ENCODE measurements around the gene LDB2. TPM values are rescaled to one million over a fixed set of nuclear protein-coding genes. Genes with fewer than 3 reads are reported as not detected.

LDB2 gene
- total and polyA plus RNA-seq, 2 of the 8 experiments (the other 6 are each of a cell fraction or from before 2014, with no cell fraction given): 57.0 to 140 TPM

GRCh38 chr4:16728111-16728510, 170.3 kb downstream of the LDB2 start:
- no peak overlapping the region for H2BK120ac ChIP-seq (replicated peaks; ENCODE audit: low read depth, low read length)
- DNase-seq (ENCODE audit: low read depth in 1 of 2, low spot score in 2 of 2) (no peak), FAIRE-seq (no peak)
- no peak overlapping the region for H4K5ac ChIP-seq (ENCODE audit: insufficient read length, low read depth, low read length)
- no peak overlapping the region for H4K91ac ChIP-seq (replicated peaks; ENCODE audit: insufficient read length, low read length)
- no peak overlapping the region for H2BK20ac ChIP-seq (ENCODE audit: low read length)
- CTCF ChIA-PET (ENCODE audit: partially characterized antibody): interaction anchor here (1.2 kb wide), 1 partner anchor 39 kb away, joined by 3 read pairs; no protein-coding TSS in a partner anchor
- H3K14ac ChIP-seq (ENCODE audit: insufficient read length): no peak overlapping the region
- no peak overlapping the region for H3K4me3 ChIP-seq (ENCODE audit: extremely low read depth in 1 of 4, insufficient read depth in 2 of 4, low read depth in 3 of 4, low read length in 4 of 4)
- no peak overlapping the region for H2AK5ac ChIP-seq (ENCODE audit: low read depth, low read length)
- H2BK5ac ChIP-seq (ENCODE audit: low read depth, low read length): no peak overlapping the region
- no peak for TF ChIP-seq POLR2AphosphoS5 (IDR thresholded peaks at IDR 0.05; ENCODE audit: low read depth, low read length)
- TF ChIP-seq BRCA1 (IDR thresholded peaks at IDR 0.05; ENCODE audit: low read depth, low read length): no peak
- TF ChIP-seq KDM1A (IDR thresholded peaks at IDR 0.05; ENCODE audit: borderline replicate concordance, low read length): no peak
- TF ChIP-seq, protein P1, sequence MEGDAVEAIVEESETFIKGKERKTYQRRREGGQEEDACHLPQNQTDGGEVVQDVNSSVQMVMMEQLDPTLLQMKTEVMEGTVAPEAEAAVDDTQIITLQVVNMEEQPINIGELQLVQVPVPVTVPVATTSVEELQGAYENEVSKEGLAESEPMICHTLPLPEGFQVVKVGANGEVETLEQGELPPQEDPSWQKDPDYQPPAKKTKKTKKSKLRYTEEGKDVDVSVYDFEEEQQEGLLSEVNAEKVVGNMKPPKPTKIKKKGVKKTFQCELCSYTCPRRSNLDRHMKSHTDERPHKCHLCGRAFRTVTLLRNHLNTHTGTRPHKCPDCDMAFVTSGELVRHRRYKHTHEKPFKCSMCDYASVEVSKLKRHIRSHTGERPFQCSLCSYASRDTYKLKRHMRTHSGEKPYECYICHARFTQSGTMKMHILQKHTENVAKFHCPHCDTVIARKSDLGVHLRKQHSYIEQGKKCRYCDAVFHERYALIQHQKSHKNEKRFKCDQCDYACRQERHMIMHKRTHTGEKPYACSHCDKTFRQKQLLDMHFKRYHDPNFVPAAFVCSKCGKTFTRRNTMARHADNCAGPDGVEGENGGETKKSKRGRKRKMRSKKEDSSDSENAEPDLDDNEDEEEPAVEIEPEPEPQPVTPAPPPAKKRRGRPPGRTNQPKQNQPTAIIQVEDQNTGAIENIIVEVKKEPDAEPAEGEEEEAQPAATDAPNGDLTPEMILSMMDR (IDR thresholded peaks at IDR 0.05; ENCODE audit: control extremely low read depth in 1 of 3, insufficient read depth in 1 of 3, low read depth in 1 of 3, low read length in 3 of 3): no peak
- TF ChIP-seq CEBPB (IDR thresholded peaks at IDR 0.05; ENCODE audit: low read depth, low read length): no peak
- TF ChIP-seq TAF7 (optimal IDR thresholded peaks at IDR 0.05; ENCODE audit: borderline replicate concordance, low read depth, low read length): no peak
- TF ChIP-seq E2F6 (IDR thresholded peaks at IDR 0.05): no peak
- H3K23ac ChIP-seq (ENCODE audit: insufficient read length): no peak overlapping the region
- no peak overlapping the region for H3K56ac ChIP-seq (replicated peaks; ENCODE audit: insufficient read length, low read depth, low read length)
- H2AFZ ChIP-seq (ENCODE audit: low read length): no peak overlapping the region
- H3K4me1 ChIP-seq (replicated peaks in 1 of 4; ENCODE audit: control insufficient read depth in 3 of 4, insufficient read depth in 4 of 4, low read length in 3 of 4): peaks cover 4 to 13% (median 10%) of the 10 kb centered on the region in 4 experiments; a peak in 5 of 7 replicates
- H3K9me3 ChIP-seq (ENCODE audit: insufficient read depth in 2 of 2, low read depth in 1 of 2, low read length in 1 of 2): no peaks in the 10 kb centered on the region
- H4K8ac ChIP-seq (ENCODE audit: extremely low read depth, insufficient read depth, low read length): no peak overlapping the region
- no peak overlapping the region for H3K18ac ChIP-seq (ENCODE audit: extremely low read depth, low read length)
- no peak overlapping the region for H3K9ac ChIP-seq (replicated peaks in 1 of 4; ENCODE audit: extremely low read depth in 1 of 4, low read depth in 3 of 4, low read length in 3 of 4)
- H3K79me1 ChIP-seq (ENCODE audit: low read depth, low read length): no peaks in the 10 kb centered on the region
- no peak overlapping the region for H2BK12ac ChIP-seq (ENCODE audit: low read depth, low read length)
- no peaks in the 10 kb centered on the region for H3K36me3 ChIP-seq (ENCODE audit: control insufficient read depth in 2 of 4, insufficient read depth in 4 of 4, low read length in 3 of 4)
- H2BK15ac ChIP-seq (ENCODE audit: low read length): no peak overlapping the region
- H3K79me2 ChIP-seq (ENCODE audit: control insufficient read depth in 1 of 2, insufficient read depth in 2 of 2, low read length in 2 of 2): no peaks in the 10 kb centered on the region; a peak in 1 of 4 replicates
- no peaks in the 10 kb centered on the region for H4K20me1 ChIP-seq (replicated peaks in 1 of 2; ENCODE audit: control insufficient read depth in 1 of 2, insufficient read depth in 2 of 2, low read length in 2 of 2)
- H3K23me2 ChIP-seq (ENCODE audit: low read depth, low read length): no peaks in the 10 kb centered on the region
- H3K27me3 ChIP-seq (replicated peaks in 1 of 4; ENCODE audit: control insufficient read depth in 3 of 4, extremely low read depth in 1 of 4, insufficient read depth in 3 of 4, low read length in 3 of 4): no peaks in the 10 kb centered on the region
- no peak overlapping the region for H3K4me2 ChIP-seq (ENCODE audit: insufficient read depth in 1 of 2, low read depth in 2 of 2, low read length in 2 of 2)
- no peak overlapping the region for H3K27ac ChIP-seq (ENCODE audit: low read depth, low read length)
- no peak overlapping the region for H3K4ac ChIP-seq (replicated peaks; ENCODE audit: insufficient read length, low read depth, low read length)
- POLR2A ChIA-PET (ENCODE audit: partially characterized antibody): no interaction called here

Data from H1 (cell line).